Activated CD4-positive, alpha-beta memory T cell treated with anti-CD3 and anti-CD28 coated beads, Interleukin-2, amount 10 ng/mL, durations not matched to agents 7 days and 5 days (primary cell): ENCODE results near the gene SLC2A1. TPM values are rescaled to one million over a fixed set of nuclear protein-coding genes. Genes with fewer than 3 reads are reported as not detected.

ENCODE experiments used
- CTCF ChIA-PET: fragments of 350-600 bp; sonication (Branson Sonifier 250); formaldehyde crosslinking; loops from one replicate; lab custom pipeline; 2021; ENCODE audit warnings: antibody characterized with exemption, inconsistent platforms; lab: Charles Lee
- POLR2A ChIA-PET: fragments of 350-600 bp; sonication (Branson Sonifier 250); formaldehyde crosslinking; loops from one replicate; lab custom pipeline; 2021; ENCODE audit warnings: antibody characterized with exemption; lab: Charles Lee
- DNase-seq: peaks from one replicate; pipeline ENCODE4 v3.0.0-alpha.2; 2020
- H3K27ac Mint-ChIP-seq: one replicate; pipeline ENCODE4 v1.8.0; 2021; ENCODE audit warnings: mild to moderate bottlenecking, mixed read lengths
- H3K27me3 Mint-ChIP-seq: one replicate; pipeline ENCODE4 v1.8.0; 2021; ENCODE audit warnings: mixed read lengths
- H3K36me3 Mint-ChIP-seq: one replicate; pipeline ENCODE4 v1.8.0; 2021; ENCODE audit warnings: low read depth, mixed read lengths
- H3K4me1 Mint-ChIP-seq: one replicate; pipeline ENCODE4 v1.8.0; 2021; ENCODE audit warnings: mixed read lengths
- H3K4me3 Mint-ChIP-seq: one replicate; pipeline ENCODE4 v1.8.0; 2021; ENCODE audit warnings: mild to moderate bottlenecking, mixed read lengths
- H3K9me3 Mint-ChIP-seq: one replicate; pipeline ENCODE4 v1.8.0; 2021; ENCODE audit warnings: mixed read lengths
- total RNA-seq, 2 experiments: library from RNA; stranded (reverse); gene quantifications; one replicate each; pipeline ENCODE4 v1.2.3, GENCODE V29; 2021

Gene SLC2A1
- total RNA-seq, 2 experiments from 2014 or later: 153 TPM

GRCh38 chr1:42886800-42887199 is 71.9 kb downstream of the SLC2A1 start:
- ChIA-PET CTCF (no interaction called here), POLR2A (no interaction called here)
- no peak for DNase-seq
- H3K27ac Mint-ChIP-seq: no peak overlapping the region
- peaks cover 7% of the 10 kb centered on the region for H3K27me3 Mint-ChIP-seq
- no peaks in the 10 kb centered on the region for H3K36me3 Mint-ChIP-seq
- no peaks in the 10 kb centered on the region for H3K4me1 Mint-ChIP-seq
- no peak overlapping the region for H3K4me3 Mint-ChIP-seq
- no peaks in the 10 kb centered on the region for H3K9me3 Mint-ChIP-seq

GRCh38 chr1:42886046-42886739 is 72.5 kb downstream of the SLC2A1 start:
- peaks cover 6% of the 10 kb centered on the region for H3K27me3 Mint-ChIP-seq
- DNase-seq: no peak
- no peaks in the 10 kb centered on the region for H3K9me3 Mint-ChIP-seq
- H3K36me3 Mint-ChIP-seq: no peaks in the 10 kb centered on the region
- no peak overlapping the region for H3K4me3 Mint-ChIP-seq
- no peak overlapping the region for H3K27ac Mint-ChIP-seq
- CTCF ChIA-PET: no interaction called here
- POLR2A ChIA-PET: no interaction called here
- H3K4me1 Mint-ChIP-seq: no peaks in the 10 kb centered on the region

GRCh38 chr1:42880384-42880783 is 78.3 kb downstream of the SLC2A1 start:
- peaks cover 21% of the 10 kb centered on the region for H3K27me3 Mint-ChIP-seq
- CTCF ChIA-PET: no interaction called here
- H3K27ac Mint-ChIP-seq: no peak overlapping the region

GRCh38 chr1:42877380-42877779 is 81.3 kb downstream of the SLC2A1 start:
- H3K4me1 Mint-ChIP-seq: peaks cover 3% of the 10 kb centered on the region
- POLR2A ChIA-PET: no interaction called here
- H3K27ac Mint-ChIP-seq: no peak overlapping the region
- CTCF ChIA-PET: no interaction called here
- peaks cover 3% of the 10 kb centered on the region for H3K9me3 Mint-ChIP-seq
- peaks cover 20% of the 10 kb centered on the region for H3K27me3 Mint-ChIP-seq
- H3K4me3 Mint-ChIP-seq: no peak overlapping the region
- DNase-seq: no peak
- H3K36me3 Mint-ChIP-seq: peaks cover 3% of the 10 kb centered on the region

More at GRCh38 chr1:42880384-42880783, 78.3 kb downstream of the SLC2A1 start:
- H3K4me3 Mint-ChIP-seq: no peak overlapping the region
- H3K36me3 Mint-ChIP-seq: no peaks in the 10 kb centered on the region
- DNase-seq: no peak
- no peaks in the 10 kb centered on the region for H3K4me1 Mint-ChIP-seq
- POLR2A ChIA-PET: no interaction called here
- no peaks in the 10 kb centered on the region for H3K9me3 Mint-ChIP-seq

DNA sequence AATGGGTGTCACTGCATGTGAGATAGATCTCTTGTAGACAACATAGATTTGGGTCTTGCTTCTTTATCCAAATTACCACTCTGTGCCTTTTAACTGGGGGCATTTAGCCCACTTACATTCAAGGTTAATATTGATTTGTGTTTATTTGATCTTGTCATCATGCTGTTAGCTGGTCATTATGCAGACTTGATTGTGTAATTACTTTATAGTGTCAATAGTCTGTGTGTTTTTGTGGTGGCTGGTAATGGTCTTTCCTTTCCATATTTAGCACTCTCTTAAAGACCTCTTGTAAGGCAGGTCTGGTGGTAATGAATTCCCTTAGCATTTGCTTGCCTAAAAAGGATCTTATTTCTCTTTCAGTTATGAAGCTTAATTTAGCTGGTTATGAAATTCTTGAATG is 82.7 kb downstream of the SLC2A1 start:
- CTCF ChIA-PET: interaction anchor here (0.8 kb wide), 1 partner anchor 368 kb away, joined by 3 read pairs; no protein-coding TSS in a partner anchor

More for the DNA sequence above, 82.7 kb downstream of the SLC2A1 start:
- DNase-seq: no peak
- POLR2A ChIA-PET: interaction anchor here (1.2 kb wide), 1 partner anchor 29 kb away, joined by 5 read pairs; the partner anchor contains the start of gene ZNF691
- Mint-ChIP-seq H3K4me1 (peaks cover 3% of the 10 kb centered on the region), H3K27ac (no peak overlapping the region), H3K27me3 (peaks cover 19% of the 10 kb centered on the region), H3K36me3 (peaks cover 3% of the 10 kb centered on the region), H3K4me3 (no peak overlapping the region), H3K9me3 (peaks cover 3% of the 10 kb centered on the region)

Other genes starting within 250 kb of the SLC2A1 start
- not detected for gene CLDN19, start 218.6 kb downstream of the SLC2A1 start, total RNA-seq
- gene P3H1, start 191.8 kb downstream of the SLC2A1 start, total RNA-seq: 10 to 100 TPM; 40.1 to 43.3 TPM
- 1 to 10 TPM; 7.1 to 7.2 TPM for gene C1orf50, start 191.6 kb downstream of the SLC2A1 start, total RNA-seq
- gene TMEM269, start 173.9 kb downstream of the SLC2A1 start, total RNA-seq: not detected
- 1 to 10 TPM; 5.0 to 5.9 TPM for gene ERMAP, start 141.7 kb downstream of the SLC2A1 start, total RNA-seq
- 10 to 100 TPM; 17.4 to 19.2 TPM for gene SVBP, start 141.5 kb downstream of the SLC2A1 start, total RNA-seq
- 10 to 100 TPM; 10.4 to 12.6 TPM for gene ZNF691, start 112.3 kb downstream of the SLC2A1 start, total RNA-seq
- gene EBNA1BP2, start 213.4 kb upstream of the SLC2A1 start, total RNA-seq: 10 to 100 TPM; 37.8 to 39.8 TPM
- under 1 TPM in 1 of 2 experiments, not detected in 1; 0.10 TPM for gene CFAP57, start 213.5 kb upstream of the SLC2A1 start, total RNA-seq